ENCODE results near the gene ARHGAP6.
A peak's percentile ranks its signal among the peaks of the same experiment; 100 is the strongest.

GRCh38 chrX:11600578-11600977 lies 65.1 kb downstream of the ARHGAP6 start:
- TF ChIP-seq CTCF (conservative IDR thresholded peaks at IDR 0.05) (peak; percentile 9; the same call in 1 of the 2 replicates), ZFX (IDR thresholded peaks at IDR 0.05) (no peak)

Data from C4-2B (cell line).